A673 (cell line): Measurements from ENCODE around the gene AR. TPM values are rescaled to one million over a fixed set of nuclear protein-coding genes. Genes with fewer than 3 reads are reported as not detected.

Source experiments
- BruUV-seq: library from RNA; stranded (reverse); fragments of 400-500 nt; replicated peaks from 2 replicates; lab custom pipeline; 2021; lab: Mats Ljungman, UMichigan
- CTCF ChIA-PET: fragments of 300-600 bp; sonication (Branson Sonifier 250); formaldehyde crosslinking; loops from one replicate; lab custom pipeline; 2022; ENCODE audit warnings: antibody characterized with exemption; lab: Charles Lee
- POLR2A ChIA-PET: fragments of 300-600 bp; sonication (Branson Sonifier 250); formaldehyde crosslinking; loops from one replicate; lab custom pipeline; 2022; ENCODE audit warnings: antibody characterized with exemption; ENCODE audit not compliant: low non-redundant PET; lab: Charles Lee
- DNase-seq: peaks from one replicate; pipeline ENCODE4 v3.0.0-alpha.2; 2015; ENCODE audit warnings: low spot score
- H3K27ac ChIP-seq: fragments of 200-600 bp; sonication (generic); 2 replicates; pipeline ENCODE4 v1.5.1; 2016; ENCODE audit warnings: mixed run types, low read depth, mild to moderate bottlenecking, mixed read lengths, antibody characterized with exemption, low read length; ENCODE audit not compliant: poor library complexity, severe bottlenecking
- H3K27me3 ChIP-seq: fragments of 200-600 bp; sonication (generic); replicated peaks from 2 replicates; pipeline ENCODE4 v1.6.1; 2017; ENCODE audit warnings: mixed run types, low read depth, mild to moderate bottlenecking, mixed read lengths, antibody characterized with exemption, low read length; ENCODE audit not compliant: insufficient read depth, poor library complexity
- H3K36me3 ChIP-seq: fragments of 200-600 bp; sonication (generic); 2 replicates; pipeline ENCODE4 v1.6.1; 2016; ENCODE audit warnings: mixed run types, mild to moderate bottlenecking, mixed read lengths, antibody characterized with exemption, low read length; ENCODE audit not compliant: insufficient read depth, poor library complexity, severe bottlenecking
- H3K4me1 ChIP-seq: fragments of 200-600 bp; sonication (generic); 2 replicates; pipeline ENCODE4 v1.6.1; 2017; ENCODE audit warnings: mixed run types, mild to moderate bottlenecking, mixed read lengths, antibody characterized with exemption, low read length; ENCODE audit not compliant: insufficient read depth, poor library complexity, severe bottlenecking
- H3K4me3 ChIP-seq: fragments of 200-600 bp; sonication (generic); 2 replicates; pipeline ENCODE4 v1.5.1; 2016; ENCODE audit warnings: low read depth, mixed run types, mild to moderate bottlenecking, mixed read lengths, low read length; ENCODE audit not compliant: poor library complexity, severe bottlenecking
- H3K9me3 ChIP-seq: fragments of 200-600 bp; sonication (generic); 2 replicates; pipeline ENCODE4 v1.6.1; 2016; ENCODE audit warnings: mixed run types, low read depth, mild to moderate bottlenecking, mixed read lengths, antibody characterized with exemption, low read length; ENCODE audit not compliant: poor library complexity, severe bottlenecking
- EZH2 ChIP-seq: fragments of 200-600 bp; sonication (generic); IDR thresholded peaks from 2 replicates; pipeline ENCODE4 v1.6.1; 2017; ENCODE audit warnings: borderline replicate concordance, low read depth, mild to moderate bottlenecking, mixed read lengths, antibody characterized with exemption, low read length; ENCODE audit not compliant: poor library complexity, severe bottlenecking
- intact Hi-C: fragments of 100-400 bp; cut with micrococcal nuclease; formaldehyde crosslinking; loops from one replicate; pipeline ENCODE4 v1.10.0; 2022; ENCODE audit not compliant: unreplicated experiment
- total RNA-seq: library from RNA; stranded (reverse); gene quantifications from 2 replicates; pipeline ENCODE4 v1.2.3, GENCODE V29; 2021
- TF ChIP-seq, protein P1 (sequence below): fragments of 300-800, 200-600 bp; sonication (generic); conservative IDR thresholded peaks from 2 replicates; pipeline ENCODE4 v1.5.1; 2017; ENCODE audit warnings: low read depth, mild to moderate bottlenecking, antibody characterized with exemption, low read length, moderate library complexity, mixed read lengths

Gene AR
- total RNA-seq, 1 experiment from 2014 or later: 0.11 TPM

DNA sequence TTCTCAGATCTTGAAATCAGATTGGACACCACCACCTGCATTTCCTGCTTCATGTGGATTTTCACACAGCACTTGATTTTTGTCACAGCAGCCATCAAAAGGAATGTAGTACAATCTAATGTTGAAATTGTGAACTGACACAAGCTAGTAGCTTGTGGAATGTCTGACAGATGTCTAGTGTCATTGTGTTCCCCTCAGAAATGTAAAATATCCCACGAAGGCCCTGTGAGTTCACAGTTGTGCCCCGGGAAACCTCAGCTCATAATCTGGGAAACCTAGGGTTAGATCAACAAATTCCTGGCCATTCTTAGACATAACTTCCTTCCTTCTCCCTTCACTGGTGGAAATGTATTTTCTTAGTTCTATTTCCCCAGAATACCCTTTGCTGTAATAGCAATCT lies 205.7 kb downstream of the AR start:
- no TSS peak for BruUV-seq
- intact Hi-C loops: no loop called here
- CTCF ChIA-PET: no interaction called here
- H3K4me1 ChIP-seq: no peaks in the 10 kb centered on the region
- no peak for DNase-seq
- no peaks in the 10 kb centered on the region for H3K36me3 ChIP-seq
- TF ChIP-seq, protein P1, sequence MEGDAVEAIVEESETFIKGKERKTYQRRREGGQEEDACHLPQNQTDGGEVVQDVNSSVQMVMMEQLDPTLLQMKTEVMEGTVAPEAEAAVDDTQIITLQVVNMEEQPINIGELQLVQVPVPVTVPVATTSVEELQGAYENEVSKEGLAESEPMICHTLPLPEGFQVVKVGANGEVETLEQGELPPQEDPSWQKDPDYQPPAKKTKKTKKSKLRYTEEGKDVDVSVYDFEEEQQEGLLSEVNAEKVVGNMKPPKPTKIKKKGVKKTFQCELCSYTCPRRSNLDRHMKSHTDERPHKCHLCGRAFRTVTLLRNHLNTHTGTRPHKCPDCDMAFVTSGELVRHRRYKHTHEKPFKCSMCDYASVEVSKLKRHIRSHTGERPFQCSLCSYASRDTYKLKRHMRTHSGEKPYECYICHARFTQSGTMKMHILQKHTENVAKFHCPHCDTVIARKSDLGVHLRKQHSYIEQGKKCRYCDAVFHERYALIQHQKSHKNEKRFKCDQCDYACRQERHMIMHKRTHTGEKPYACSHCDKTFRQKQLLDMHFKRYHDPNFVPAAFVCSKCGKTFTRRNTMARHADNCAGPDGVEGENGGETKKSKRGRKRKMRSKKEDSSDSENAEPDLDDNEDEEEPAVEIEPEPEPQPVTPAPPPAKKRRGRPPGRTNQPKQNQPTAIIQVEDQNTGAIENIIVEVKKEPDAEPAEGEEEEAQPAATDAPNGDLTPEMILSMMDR: no peak
- no peak for TF ChIP-seq EZH2
- H3K9me3 ChIP-seq: peaks cover 17% of the 10 kb centered on the region
- POLR2A ChIA-PET: no interaction called here
- H3K27me3 ChIP-seq: no peaks in the 10 kb centered on the region
- H3K27ac ChIP-seq: no peak overlapping the region
- H3K4me3 ChIP-seq: no peak overlapping the region

DNA sequence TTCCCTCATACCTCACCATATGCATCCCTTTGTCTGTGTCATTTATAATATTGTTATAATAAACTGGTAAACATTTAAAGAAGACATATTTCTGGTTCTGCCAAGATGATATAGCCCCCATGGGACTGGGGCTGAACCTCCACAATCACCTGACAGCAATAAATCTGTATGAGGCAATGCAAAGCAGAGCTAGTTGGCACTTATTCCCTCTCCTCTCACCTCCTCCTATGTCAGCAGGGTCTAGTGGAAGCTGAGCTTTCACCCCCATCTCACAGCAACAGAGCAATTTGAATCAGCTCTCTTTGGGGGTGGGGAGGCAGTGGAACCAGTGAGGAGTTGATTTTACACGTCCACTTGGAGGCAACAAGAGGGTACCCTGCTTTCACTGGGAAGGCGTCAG lies 206.9 kb downstream of the AR start:
- TF ChIP-seq EZH2: no peak
- TF ChIP-seq, protein P1: no peak
- POLR2A ChIA-PET: no interaction called here
- CTCF ChIA-PET: no interaction called here
- Histone ChIP-seq H3K27ac (no peak overlapping the region), H3K4me3 (no peak overlapping the region), H3K27me3 (no peaks in the 10 kb centered on the region), H3K36me3 (no peaks in the 10 kb centered on the region), H3K9me3 (peaks cover 17% of the 10 kb centered on the region), H3K4me1 (no peaks in the 10 kb centered on the region)
- no TSS peak for BruUV-seq
- DNase-seq: no peak
- intact Hi-C loops: no loop called here

DNA sequence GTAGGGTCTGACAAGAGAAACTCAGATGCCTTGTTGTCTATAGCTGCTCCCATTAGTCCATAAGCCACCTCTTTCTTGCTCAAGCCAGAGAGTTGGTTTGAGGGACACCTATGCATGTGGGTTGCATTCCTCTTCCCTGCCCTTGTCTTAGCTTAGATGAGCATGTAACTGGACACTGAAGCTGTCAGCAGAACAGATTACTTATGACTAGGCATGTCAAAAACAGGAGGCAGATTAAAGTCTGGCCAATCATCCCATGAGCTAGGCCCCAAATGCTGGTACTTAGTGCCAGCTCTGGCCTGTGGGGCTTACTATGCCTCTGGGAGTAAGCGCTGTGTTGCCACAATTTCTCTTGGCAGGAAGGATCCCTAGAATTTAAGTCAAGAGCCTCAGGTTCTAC lies 215.2 kb downstream of the AR start:
- no peaks in the 10 kb centered on the region for H3K36me3 ChIP-seq
- BruUV-seq: no TSS peak
- intact Hi-C loops: no loop called here
- TF ChIP-seq, protein P1: no peak
- no peak for TF ChIP-seq EZH2
- H3K4me3 ChIP-seq: no peak overlapping the region
- ChIA-PET CTCF (no interaction called here), POLR2A (no interaction called here)
- no peaks in the 10 kb centered on the region for H3K4me1 ChIP-seq
- no peak for DNase-seq
- H3K27me3 ChIP-seq: no peaks in the 10 kb centered on the region
- H3K9me3 ChIP-seq: peaks cover 9% of the 10 kb centered on the region
- H3K27ac ChIP-seq: no peak overlapping the region
